Kidney (tissue), 14 donors: ENCODE measurements around the gene FUT8. TPM values are rescaled to one million over a fixed set of nuclear protein-coding genes. Genes with fewer than 3 reads are reported as not detected.

Source experiments
- DNase-seq, 5 donors: peaks; one replicate each; pipeline ENCODE4 v3.0.0-alpha.2; 2013 to 2020
- FAIRE-seq: peaks from 2 replicates; lab custom pipeline; 2012; peaks lifted over from hg19 to GRCh38; lab: Jason Lieb, UNC
- H3K27ac ChIP-seq, 2 donors: one replicate each; pipeline ENCODE4 v1.7.0; 2013; ENCODE audit warnings: low read depth in 2 of 2, low read length in 2 of 2, inconsistent platforms in 1 of 2
- H3K27me3 ChIP-seq: one replicate; pipeline ENCODE4 v1.7.1; 2013; ENCODE audit warnings: low read length, inconsistent platforms; ENCODE audit not compliant: control insufficient read depth, insufficient read depth
- H3K36me3 ChIP-seq, 3 donors: one replicate each; pipeline versions ENCODE4 v1.7.0 to v1.7.1; 2013; ENCODE audit warnings: low read length in 3 of 3, control low read depth in 1 of 3, inconsistent platforms in 1 of 3; ENCODE audit not compliant: insufficient read depth in 3 of 3, control insufficient read depth in 2 of 3
- H3K4me1 ChIP-seq, 3 donors: one replicate each; pipeline versions ENCODE4 v1.7.0 to v1.7.1; 2013; ENCODE audit warnings: low read length in 3 of 3, inconsistent platforms in 1 of 3, low read depth in 1 of 3; ENCODE audit not compliant: control insufficient read depth in 2 of 3, insufficient read depth in 2 of 3
- H3K4me3 ChIP-seq, 3 donors: one replicate each; pipeline versions ENCODE4 v1.7.0 to v1.8.1; 2013; ENCODE audit warnings: low read length in 3 of 3, control low read depth in 1 of 3, inconsistent platforms in 1 of 3
- H3K9ac ChIP-seq, 3 donors: one replicate each; pipeline versions ENCODE4 v1.7.0 to v1.7.1; 2013; ENCODE audit warnings: low read length in 3 of 3, control low read depth in 1 of 3, inconsistent platforms in 1 of 3
- H3K9me3 ChIP-seq, 3 donors: one replicate each; pipeline versions ENCODE4 v1.7.0 to v1.7.1; 2013; ENCODE audit warnings: low read length in 3 of 3, control low read depth in 1 of 3, inconsistent platforms in 1 of 3; ENCODE audit not compliant: control insufficient read depth in 2 of 3, insufficient read depth in 1 of 3
- CTCF ChIP-seq: IDR thresholded peaks from 3 replicates; pipeline ENCODE4 v1.5.1; 2012; ENCODE audit warnings: mild to moderate bottlenecking, moderate library complexity, borderline replicate concordance; ENCODE audit not compliant: insufficient read depth; ENCODE audit errors: extremely low read depth
- intact Hi-C: fragments of 100-400 bp; cut with DNase I; formaldehyde crosslinking; loops from one replicate; pipeline ENCODE4 v1.11.1; 2022
- polyA plus RNA-seq: library from polyadenylated mRNA; stranded (reverse); fragments of 350-450 nt; fragmentation: Illumina TruSeq; extraction: RNeasy Lipid Tissue Mini Kit (QIAGEN cat#74804); gene quantifications from one replicate; pipeline ENCODE4 v1.2.3, GENCODE V29; 2014; ENCODE audit warnings: low read depth, low replicate concordance; ENCODE audit not compliant: insufficient read depth
- total RNA-seq: library from RNA; stranded (reverse); fragmentation: NEBNext Ultra II Directional; extraction: Animal tissue kit (Norgen Biotek cat#: 25700); gene quantifications from one replicate; pipeline ENCODE4 v1.2.1, GENCODE V29; 2021
- donor health status: control.
- donor health status: control.
- donor health status: control.
- donor health status: control.
- donor health status: control.
- donor health status: DM: yes; HTN: yes; CAD: no.
- donor health status: Normal renal cell carcinoma (clear cell type).

The FUT8 gene
- total and polyA plus RNA-seq, 2 donors from 2014 or later: 8.2 to 49.6 TPM

GRCh38 chr14:65486863-65487262, 74.3 kb downstream of the FUT8 start:
- Histone ChIP-seq H3K4me1 (peaks cover 0 to 5% (median 0%) of the 10 kb centered on the region in 3 donors), H3K27me3 (no peaks in the 10 kb centered on the region), H3K9me3 (no peaks in the 10 kb centered on the region), H3K4me3 (no peak overlapping the region), H3K27ac (no peak overlapping the region), H3K9ac (no peak overlapping the region), H3K36me3 (no peaks in the 10 kb centered on the region)
- no peak for TF ChIP-seq CTCF
- FAIRE-seq (no peak), DNase-seq (no peak)
- intact Hi-C loops: no loop called here

GRCh38 chr14:65487783-65488494, 75.4 kb downstream of the FUT8 start:
- H3K9ac ChIP-seq: no peak overlapping the region
- no peak overlapping the region for H3K27ac ChIP-seq
- no peaks in the 10 kb centered on the region for H3K9me3 ChIP-seq
- no peak for TF ChIP-seq CTCF
- H3K4me1 ChIP-seq: no peaks in the 10 kb centered on the region
- H3K36me3 ChIP-seq: no peaks in the 10 kb centered on the region
- DNase-seq (no peak), FAIRE-seq (no peak)
- no peaks in the 10 kb centered on the region for H3K27me3 ChIP-seq
- no peak overlapping the region for H3K4me3 ChIP-seq
- intact Hi-C loops: no loop called here

GRCh38 chr14:65491274-65491673, 78.7 kb downstream of the FUT8 start:
- Histone ChIP-seq H3K4me3 (no peak overlapping the region), H3K36me3 (no peaks in the 10 kb centered on the region), H3K27ac (no peak overlapping the region), H3K9me3 (no peaks in the 10 kb centered on the region), H3K4me1 (no peaks in the 10 kb centered on the region), H3K27me3 (no peaks in the 10 kb centered on the region), H3K9ac (no peak overlapping the region)
- intact Hi-C loops: no loop called here
- no peak for FAIRE-seq
- TF ChIP-seq CTCF: no peak
- DNase-seq: no peak

- no peak for FAIRE-seq
- Histone ChIP-seq H3K36me3 (no peaks in the 10 kb centered on the region), H3K4me3 (no peak overlapping the region), H3K27ac (no peak overlapping the region), H3K9ac (no peak overlapping the region), H3K27me3 (no peaks in the 10 kb centered on the region), H3K9me3 (no peaks in the 10 kb centered on the region), H3K4me1 (no peaks in the 10 kb centered on the region)
- no peak for TF ChIP-seq CTCF
- DNase-seq: no peak
- intact Hi-C loops: no loop called here
These were observed 79.7 kb downstream of the FUT8 start for GRCh38 chr14:65492266-65492665.
